ENCODE data around the gene HPCAL4. TPM values are rescaled to one million over a fixed set of nuclear protein-coding genes. Genes with fewer than 3 reads are reported as not detected.

Gene HPCAL4
- polyA plus RNA-seq, 5 donors: 0.15 to 0.20 (median 0.16) TPM

Other genes starting within 250 kb of the HPCAL4 start
- gene BMP8A, start 199.8 kb downstream of the HPCAL4 start, polyA plus RNA-seq (ENCODE audit: insufficient read depth in 1 of 5, insufficient read length in 5 of 5, low replicate concordance in 1 of 5): under 1 TPM; 0.55 to 0.75 (median 0.64) TPM
- 100 to 1,000 TPM; 155 to 209 (median 183) TPM for gene PABPC4, start 114.6 kb downstream of the HPCAL4 start, polyA plus RNA-seq (ENCODE audit: insufficient read depth in 1 of 5, insufficient read length in 5 of 5, low replicate concordance in 1 of 5)
- 10 to 100 TPM; 24.7 to 39.2 (median 32.7) TPM for gene HEYL, start 51.8 kb downstream of the HPCAL4 start, polyA plus RNA-seq (ENCODE audit: insufficient read depth in 1 of 5, insufficient read length in 5 of 5, low replicate concordance in 1 of 5)
- gene NT5C1A, start 19.3 kb downstream of the HPCAL4 start, polyA plus RNA-seq (ENCODE audit: insufficient read depth in 1 of 5, insufficient read length in 5 of 5, low replicate concordance in 1 of 5): under 1 TPM in 2 of 5 donors, not detected in 3; 0.15 to 0.37 TPM
- gene PPIE, start 47.4 kb upstream of the HPCAL4 start, polyA plus RNA-seq (ENCODE audit: insufficient read depth in 1 of 5, insufficient read length in 5 of 5, low replicate concordance in 1 of 5): 10 to 100 TPM; 66.8 to 77.7 (median 71.5) TPM
- gene OXCT2, start 79.9 kb upstream of the HPCAL4 start, polyA plus RNA-seq (ENCODE audit: insufficient read depth in 1 of 5, insufficient read length in 5 of 5, low replicate concordance in 1 of 5): under 1 TPM in 4 of 5 donors, not detected in 1; 0.10 to 0.53 (median 0.18) TPM
- gene BMP8B, start 97.4 kb upstream of the HPCAL4 start, polyA plus RNA-seq (ENCODE audit: insufficient read depth in 1 of 5, insufficient read length in 5 of 5, low replicate concordance in 1 of 5): 1 to 10 TPM in 4 of 5 donors, under 1 TPM in 1; 0.91 to 2.1 (median 1.5) TPM
- 10 to 100 TPM; 33.9 to 48.5 (median 36.0) TPM for gene TRIT1, start 192.1 kb upstream of the HPCAL4 start, polyA plus RNA-seq (ENCODE audit: insufficient read depth in 1 of 5, insufficient read length in 5 of 5, low replicate concordance in 1 of 5)
- 10 to 100 TPM in 3 of 5 donors, 1 to 10 TPM in 2; 8.6 to 12.5 (median 10.9) TPM for gene MYCL, start 210.5 kb upstream of the HPCAL4 start, polyA plus RNA-seq (ENCODE audit: insufficient read depth in 1 of 5, insufficient read length in 5 of 5, low replicate concordance in 1 of 5)

All from right lung (tissue), 5 donors.